ENCODE results near the gene CRIM1.

DNA sequence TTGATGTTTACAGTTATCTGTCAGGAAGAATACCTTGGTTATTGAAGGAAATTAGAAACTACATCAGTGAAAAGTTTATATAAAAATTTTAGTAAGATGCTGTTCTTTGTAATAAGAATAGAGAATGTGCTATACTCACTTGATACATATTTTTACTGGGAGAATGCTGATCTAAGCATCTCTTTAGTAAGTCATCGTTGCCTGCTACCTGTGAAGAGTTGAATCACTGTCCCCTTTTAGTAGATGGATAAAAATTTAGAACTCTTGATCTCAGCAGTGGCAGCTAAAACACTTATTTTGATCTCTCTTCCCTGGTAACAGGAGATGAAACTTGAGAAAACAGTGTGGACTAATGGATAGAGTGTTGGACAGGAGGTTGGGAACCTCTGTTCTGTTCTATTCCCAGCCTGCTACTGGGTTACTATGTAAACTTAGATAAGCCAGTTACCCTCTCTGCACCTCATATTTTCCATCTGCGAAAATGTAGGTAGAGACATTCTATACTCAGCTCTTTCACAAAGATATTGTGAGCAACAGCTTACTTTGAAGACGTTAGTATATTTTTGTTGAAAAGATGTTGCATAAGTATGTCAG is 142.1 kb downstream of the CRIM1 start:
- TF ChIP-seq YY1 (IDR thresholded peaks at IDR 0.05; ENCODE audit: insufficient read depth, insufficient read length) (no peak), SUZ12 (IDR thresholded peaks at IDR 0.05; ENCODE audit: extremely low read depth, insufficient read depth, insufficient read length) (no peak)
